ENCODE data around the gene ANKRD11. TPM values are rescaled to one million over a fixed set of nuclear protein-coding genes. Genes with fewer than 3 reads are reported as not detected.

The ANKRD11 gene
- total RNA-seq, 2 experiments from 2014 or later: 126 to 133 TPM

DNA sequence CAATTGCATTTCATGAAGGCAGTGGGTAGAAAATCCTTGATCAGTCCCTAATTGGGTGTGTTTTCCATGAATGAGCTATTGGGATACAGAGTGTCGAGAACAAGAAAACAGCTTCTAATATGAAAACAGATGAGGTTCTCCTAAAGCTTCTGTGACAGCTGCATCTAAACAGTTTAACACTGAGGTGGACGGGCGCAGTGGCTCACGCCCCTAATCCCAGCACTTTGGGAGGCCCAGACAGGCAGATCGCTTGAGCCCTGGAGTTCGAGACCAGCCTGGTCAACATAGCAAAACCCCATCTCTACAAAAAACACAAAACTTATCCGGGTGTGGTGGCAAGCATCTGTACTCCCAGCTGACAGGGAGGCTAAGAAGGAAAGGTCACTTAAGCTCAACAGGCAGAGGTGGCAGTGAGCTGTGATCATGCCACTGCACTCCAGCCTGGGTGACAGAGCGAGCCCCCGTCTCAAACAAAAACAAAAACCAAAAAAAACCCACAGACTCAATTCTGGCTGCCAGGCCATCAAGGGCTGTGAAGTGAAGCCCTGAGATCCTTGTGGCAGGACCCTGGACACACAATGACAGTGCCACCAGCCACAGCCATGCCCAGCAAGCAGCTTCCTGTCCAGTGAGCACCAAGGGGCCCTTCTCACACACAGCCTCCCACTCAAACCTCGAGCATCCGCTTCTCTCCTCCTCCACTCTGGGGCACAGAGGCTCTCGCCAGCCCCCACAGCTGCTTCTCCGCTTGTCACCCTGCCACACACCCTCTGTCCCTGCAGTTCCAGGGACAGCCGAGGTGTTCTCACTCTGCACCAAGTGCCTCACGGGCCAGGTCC is 44.0 kb downstream of the ANKRD11 start:
- intact Hi-C loops (cut with micrococcal nuclease): no loop called here
- H3K4me3 Mint-ChIP-seq: no peak overlapping the region

DNA sequence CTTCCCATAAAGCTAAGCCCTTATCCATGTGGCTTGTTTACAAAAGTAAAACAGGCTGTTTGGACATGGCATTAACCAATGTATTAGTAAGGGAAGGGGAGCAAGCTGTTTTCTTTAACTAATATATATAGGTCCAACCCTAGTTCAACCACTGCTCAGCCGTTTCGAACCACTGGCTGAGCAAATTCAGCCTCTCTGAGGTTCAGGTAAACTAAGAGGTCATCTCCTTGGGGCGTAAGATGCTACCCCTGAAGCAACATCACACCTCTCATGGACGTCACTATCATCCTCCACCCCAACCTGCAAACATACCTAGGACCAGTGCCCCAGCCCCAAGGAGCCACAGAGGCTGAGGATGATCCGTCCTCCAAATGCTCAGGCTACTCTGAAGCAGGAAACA is 45.2 kb downstream of the ANKRD11 start:
- intact Hi-C loops (cut with micrococcal nuclease): no loop called here
- no peaks in the 10 kb centered on the region for H3K9me3 Mint-ChIP-seq
- H3K27me3 Mint-ChIP-seq: no peaks in the 10 kb centered on the region
- H3K36me3 Mint-ChIP-seq: peaks cover 6% of the 10 kb centered on the region
- peaks cover 90% of the 10 kb centered on the region for H3K4me1 Mint-ChIP-seq (ENCODE audit: low read depth)
- no peak overlapping the region for H3K4me3 Mint-ChIP-seq
- POLR2A ChIA-PET: no interaction called here
- peak overlapping the region; percentile 9 for H3K27ac Mint-ChIP-seq
- DNase-seq: no peak
- CTCF ChIA-PET: interaction anchor here (0.7 to 1.4 kb wide), 2 partner anchors 64 to 88 kb away, joined by 5 to 8 read pairs; partner anchors contain the start of gene SPG7

More for the DNA sequence above, 44.0 kb downstream of the ANKRD11 start:
- Mint-ChIP-seq H3K27ac (peak overlapping the region; percentile 86), H3K4me1 (ENCODE audit: low read depth) (peaks cover 90% of the 10 kb centered on the region), H3K9me3 (no peaks in the 10 kb centered on the region), H3K27me3 (no peaks in the 10 kb centered on the region), H3K36me3 (no peaks in the 10 kb centered on the region)
- DNase-seq: peak; percentile 55
- CTCF ChIA-PET: interaction anchor here (0.6 to 1.4 kb wide), 2 partner anchors 62 to 114 kb away, joined by 3 to 8 read pairs; partner anchors contain the start of gene SPG7
- POLR2A ChIA-PET: interaction anchor here (0.7 to 1.3 kb wide), 2 partner anchors 23 to 67 kb away, joined by 3 to 8 read pairs; no protein-coding TSS in a partner anchor

DNA sequence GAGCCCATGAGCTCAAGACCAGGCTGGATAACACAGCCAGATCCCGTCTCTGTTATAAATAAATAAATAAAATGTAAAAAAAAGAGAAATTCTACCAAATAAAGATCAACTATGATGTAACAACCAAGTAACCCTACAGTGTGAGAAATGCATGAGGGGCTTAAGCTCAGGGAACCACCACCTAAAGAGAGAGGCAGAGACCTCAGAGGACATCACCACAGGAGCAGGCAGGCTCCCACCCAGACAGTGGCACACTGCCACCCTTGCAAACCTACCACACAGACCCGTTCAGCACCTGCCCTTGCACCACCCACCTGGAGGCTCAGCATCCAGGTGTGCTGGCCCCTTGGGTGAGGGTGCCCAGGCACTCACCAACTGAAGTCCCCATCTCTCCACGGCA is 45.6 kb downstream of the ANKRD11 start:
- POLR2A ChIA-PET: no interaction called here
- H3K36me3 Mint-ChIP-seq: peaks cover 8% of the 10 kb centered on the region
- CTCF ChIA-PET: no interaction called here
- H3K4me3 Mint-ChIP-seq: no peak overlapping the region
- no peaks in the 10 kb centered on the region for H3K9me3 Mint-ChIP-seq
- no peaks in the 10 kb centered on the region for H3K27me3 Mint-ChIP-seq
- H3K4me1 Mint-ChIP-seq (ENCODE audit: low read depth): peaks cover 90% of the 10 kb centered on the region
- H3K27ac Mint-ChIP-seq: no peak overlapping the region
- intact Hi-C loops (cut with micrococcal nuclease): loop anchor here (5.0 kb wide), 2 partner anchors 37 to 43 kb away; no protein-coding TSS in a partner anchor
- no peak for DNase-seq

DNA sequence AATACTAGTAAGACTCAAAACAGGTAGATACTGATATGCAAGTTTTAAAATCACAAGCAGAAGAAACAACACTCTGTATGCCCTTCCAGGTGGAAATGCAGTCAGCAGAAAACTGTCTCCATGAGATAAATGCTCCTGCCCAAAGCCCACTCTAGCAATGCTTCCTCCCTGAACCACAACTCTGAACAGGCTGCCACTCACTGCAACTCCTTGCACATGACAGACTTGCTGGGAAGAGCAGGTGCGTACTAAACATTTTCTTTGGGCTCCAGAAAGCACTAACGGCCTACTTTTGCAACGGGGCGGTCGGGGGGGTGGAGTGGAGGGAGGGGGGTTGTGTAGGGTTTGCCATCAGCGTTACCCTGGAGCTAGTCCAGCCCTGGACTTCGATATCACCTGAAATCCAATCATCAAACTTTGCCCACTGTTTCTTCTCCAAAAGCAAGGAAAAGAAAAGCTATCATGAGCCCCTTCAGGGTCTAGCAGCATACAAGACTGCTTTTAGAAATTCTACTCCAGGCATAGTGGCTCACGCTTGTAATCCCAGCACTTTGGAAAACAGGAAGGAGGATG is 46.1 kb downstream of the ANKRD11 start:
- H3K4me3 Mint-ChIP-seq: no peak overlapping the region
- DNase-seq: no peak
- H3K27me3 Mint-ChIP-seq: no peaks in the 10 kb centered on the region
- peaks cover 91% of the 10 kb centered on the region for H3K4me1 Mint-ChIP-seq (ENCODE audit: low read depth)
- intact Hi-C loops (cut with micrococcal nuclease): loop anchor here (5.0 kb wide), 2 partner anchors 37 to 43 kb away; no protein-coding TSS in a partner anchor
- ChIA-PET CTCF (no interaction called here), POLR2A (no interaction called here)
- no peaks in the 10 kb centered on the region for H3K9me3 Mint-ChIP-seq
- peaks cover 8% of the 10 kb centered on the region for H3K36me3 Mint-ChIP-seq
- H3K27ac Mint-ChIP-seq: peak overlapping the region; percentile 38

DNA sequence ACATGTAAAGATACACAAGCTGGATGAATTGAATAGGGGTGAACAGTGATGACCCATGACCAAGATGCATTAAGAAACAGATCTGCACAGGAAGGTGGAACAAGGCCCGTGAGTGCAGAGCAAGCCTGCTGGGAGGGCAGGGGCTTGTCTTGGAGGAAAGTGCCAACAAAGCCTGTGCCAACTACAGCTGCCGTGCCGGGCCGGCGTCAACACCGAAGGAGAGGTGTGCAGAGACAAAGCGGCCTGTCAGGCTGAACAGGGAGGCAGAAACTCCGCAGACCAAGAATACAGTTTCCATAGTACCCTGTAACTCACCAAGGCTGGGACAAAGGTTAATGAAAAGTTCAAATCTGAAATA is 46.7 kb downstream of the ANKRD11 start:
- Mint-ChIP-seq H3K4me1 (ENCODE audit: low read depth) (peaks cover 93% of the 10 kb centered on the region), H3K27me3 (no peaks in the 10 kb centered on the region), H3K4me3 (no peak overlapping the region), H3K9me3 (no peaks in the 10 kb centered on the region), H3K27ac (peak overlapping the region; percentile 38), H3K36me3 (peaks cover 8% of the 10 kb centered on the region)
- POLR2A ChIA-PET: no interaction called here
- DNase-seq: no peak
- intact Hi-C loops (cut with micrococcal nuclease): loop anchor here (5.0 kb wide), 2 partner anchors 36 to 44 kb away; no protein-coding TSS in a partner anchor
- CTCF ChIA-PET: no interaction called here

DNA sequence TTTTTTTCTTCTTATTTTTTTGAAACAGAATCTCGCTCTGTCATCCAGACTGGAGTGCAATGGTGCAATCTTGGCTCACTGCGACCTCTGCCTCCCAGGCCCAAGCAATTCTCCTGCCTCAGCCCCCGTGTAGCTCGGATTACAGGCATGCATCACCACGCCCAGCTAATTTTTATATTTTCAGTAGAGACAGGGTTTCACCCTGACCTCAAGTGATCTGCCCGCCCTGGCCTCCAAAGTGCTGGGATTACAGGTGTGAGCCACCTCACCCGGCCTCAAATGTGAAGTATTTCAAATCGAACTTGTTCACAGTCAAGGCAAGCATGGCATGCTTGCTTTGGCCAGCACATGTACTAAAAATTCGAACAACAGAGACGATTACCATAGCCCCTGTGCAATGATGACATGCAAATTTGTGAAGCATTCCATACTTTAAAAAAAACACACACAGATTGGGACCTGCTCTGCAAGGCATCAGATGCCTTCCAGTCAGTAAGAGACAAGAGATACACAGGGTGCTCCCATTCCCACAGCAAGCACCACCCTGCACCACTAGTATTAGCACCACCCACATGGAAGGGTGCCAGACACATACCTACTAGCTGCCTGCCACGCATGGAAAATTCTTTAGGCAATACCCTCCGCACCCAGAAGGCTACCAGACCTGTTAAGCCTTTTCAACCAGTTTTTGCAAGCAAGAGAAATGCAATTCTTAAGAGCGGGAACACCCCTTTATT is 47.2 kb downstream of the ANKRD11 start:
- intact Hi-C loops (cut with micrococcal nuclease): loop anchor here (5.0 kb wide), 2 partner anchors 36 to 44 kb away; no protein-coding TSS in a partner anchor
- ChIA-PET POLR2A (no interaction called here), CTCF (no interaction called here)
- peaks cover 93% of the 10 kb centered on the region for H3K4me1 Mint-ChIP-seq (ENCODE audit: low read depth)
- H3K4me3 Mint-ChIP-seq: no peak overlapping the region
- H3K36me3 Mint-ChIP-seq: peaks cover 8% of the 10 kb centered on the region
- no peak for DNase-seq
- no peaks in the 10 kb centered on the region for H3K27me3 Mint-ChIP-seq
- no peaks in the 10 kb centered on the region for H3K9me3 Mint-ChIP-seq
- H3K27ac Mint-ChIP-seq: peak overlapping the region; percentile 10

DNA sequence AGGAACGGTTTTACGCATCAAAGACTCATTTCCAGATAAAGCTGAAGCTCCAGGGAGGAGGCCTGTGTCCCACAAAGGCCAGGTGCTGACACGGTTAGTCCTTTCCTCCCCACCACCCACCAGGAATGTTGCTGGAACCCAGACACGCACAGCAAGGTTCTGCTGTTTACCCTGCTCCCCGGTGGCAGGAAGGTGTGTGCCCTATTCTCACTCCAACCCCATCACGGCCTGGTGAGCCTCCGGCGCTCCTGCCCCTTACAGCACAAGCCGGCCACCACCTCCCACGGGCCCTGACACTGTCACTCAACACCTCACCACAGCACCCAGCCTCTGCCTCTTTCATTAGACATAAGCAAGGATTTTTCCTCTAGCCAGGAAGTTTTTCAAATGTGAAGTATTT is 47.8 kb downstream of the ANKRD11 start:
- intact Hi-C loops (cut with micrococcal nuclease): loop anchor here (5.0 kb wide), 2 partner anchors 35 to 45 kb away; no protein-coding TSS in a partner anchor
- Mint-ChIP-seq H3K27ac (peak overlapping the region; percentile 10), H3K27me3 (no peaks in the 10 kb centered on the region), H3K36me3 (peaks cover 13% of the 10 kb centered on the region), H3K4me3 (no peak overlapping the region), H3K9me3 (no peaks in the 10 kb centered on the region), H3K4me1 (ENCODE audit: low read depth) (peaks cover 96% of the 10 kb centered on the region)
- POLR2A ChIA-PET: no interaction called here
- no peak for DNase-seq
- CTCF ChIA-PET: interaction anchor here (0.9 kb wide), 1 partner anchor 66 kb away, joined by 3 read pairs; no protein-coding TSS in a partner anchor

DNA sequence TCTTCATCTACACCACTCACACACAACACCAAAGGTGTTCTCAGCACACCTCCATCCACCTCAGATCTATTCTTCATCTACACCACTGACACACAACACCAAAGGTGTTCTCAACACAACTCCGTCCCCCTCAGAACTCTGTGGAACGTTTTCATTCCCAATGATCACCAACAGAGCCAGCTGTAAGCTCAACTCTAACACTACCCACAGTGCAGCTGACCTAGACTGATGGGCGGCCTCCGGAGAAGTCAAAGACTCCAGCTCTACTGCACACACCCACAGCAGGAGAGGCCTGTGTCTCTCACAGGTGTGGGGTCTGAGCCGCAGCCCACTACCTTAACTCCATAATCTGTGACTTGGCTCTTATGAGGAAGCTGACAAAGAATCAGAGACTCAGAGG is 50.7 kb downstream of the ANKRD11 start:
- CTCF ChIA-PET: no interaction called here

DNA sequence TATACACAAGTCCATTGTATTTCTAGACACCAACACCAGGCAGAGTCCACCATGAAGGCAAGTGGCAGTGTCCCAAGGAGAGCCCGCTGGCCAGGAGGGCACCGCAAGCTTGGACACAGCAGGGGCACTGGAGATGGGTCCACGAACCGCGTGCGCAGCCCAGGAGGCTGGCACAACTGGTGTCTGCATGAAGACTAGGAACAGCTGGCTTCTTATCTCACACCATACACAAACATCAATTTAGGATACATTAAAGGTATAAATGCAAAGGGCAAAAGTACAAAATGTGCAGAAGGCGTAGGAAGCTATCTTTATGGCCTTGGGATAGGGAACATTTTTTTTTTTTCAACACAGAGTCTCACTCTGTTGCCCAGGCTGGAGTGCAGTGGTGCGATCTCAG is 52.4 kb downstream of the ANKRD11 start:
- DNase-seq: no peak
- Mint-ChIP-seq H3K27me3 (no peaks in the 10 kb centered on the region), H3K9me3 (no peaks in the 10 kb centered on the region), H3K4me3 (no peak overlapping the region), H3K4me1 (ENCODE audit: low read depth) (peaks cover 89% of the 10 kb centered on the region), H3K36me3 (peaks cover 25% of the 10 kb centered on the region), H3K27ac (no peak overlapping the region)
- ChIA-PET POLR2A (no interaction called here), CTCF (no interaction called here)
- intact Hi-C loops (cut with micrococcal nuclease): no loop called here

More for the DNA sequence above, 50.7 kb downstream of the ANKRD11 start:
- POLR2A ChIA-PET: no interaction called here
- Mint-ChIP-seq H3K4me1 (ENCODE audit: low read depth) (peaks cover 95% of the 10 kb centered on the region), H3K36me3 (peaks cover 25% of the 10 kb centered on the region), H3K4me3 (no peak overlapping the region), H3K27me3 (no peaks in the 10 kb centered on the region), H3K9me3 (no peaks in the 10 kb centered on the region), H3K27ac (peak overlapping the region; percentile 0)
- DNase-seq: no peak
- intact Hi-C loops (cut with micrococcal nuclease): loop anchor here (2.0 to 5.0 kb wide), 3 partner anchors 17 to 48 kb away; no protein-coding TSS in a partner anchor

DNA sequence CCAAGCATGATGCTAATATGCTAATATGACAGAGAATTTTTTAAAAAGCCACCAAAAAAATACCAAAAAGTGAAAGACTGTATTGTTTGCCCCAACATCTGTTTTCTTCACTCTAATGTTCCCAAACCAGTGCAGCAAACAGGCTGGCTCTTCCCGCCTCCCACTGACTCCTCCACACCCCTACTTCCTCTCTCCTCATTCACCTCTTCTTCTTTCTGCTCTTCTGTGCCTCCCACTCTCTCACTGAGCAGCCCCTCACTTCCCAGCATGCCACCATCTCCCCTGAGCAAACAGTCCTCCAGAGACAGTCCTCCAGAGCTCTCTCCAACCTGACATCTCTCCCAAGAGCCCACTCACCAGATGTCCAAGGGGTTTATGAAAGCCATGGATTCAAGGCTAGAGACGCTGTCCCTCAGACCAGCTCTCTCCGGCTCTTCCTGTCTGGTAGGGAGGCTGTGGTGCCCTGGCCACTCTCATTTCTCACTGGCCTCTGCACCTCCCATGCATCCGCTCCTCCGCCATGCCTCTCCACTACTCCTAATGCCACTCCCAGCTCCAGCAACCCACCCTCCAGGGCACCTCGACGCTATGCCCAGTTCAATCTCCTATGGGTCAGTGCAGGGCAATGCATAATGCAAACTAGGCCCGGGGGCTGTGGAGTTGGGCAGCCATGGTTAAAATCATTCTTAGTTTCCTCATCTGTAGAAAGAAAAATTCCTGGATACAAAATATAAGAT is 52.9 kb downstream of the ANKRD11 start:
- CTCF ChIA-PET: interaction anchor here (0.7 kb wide), 1 partner anchor 41 kb away, joined by 3 read pairs; no protein-coding TSS in a partner anchor

DNA sequence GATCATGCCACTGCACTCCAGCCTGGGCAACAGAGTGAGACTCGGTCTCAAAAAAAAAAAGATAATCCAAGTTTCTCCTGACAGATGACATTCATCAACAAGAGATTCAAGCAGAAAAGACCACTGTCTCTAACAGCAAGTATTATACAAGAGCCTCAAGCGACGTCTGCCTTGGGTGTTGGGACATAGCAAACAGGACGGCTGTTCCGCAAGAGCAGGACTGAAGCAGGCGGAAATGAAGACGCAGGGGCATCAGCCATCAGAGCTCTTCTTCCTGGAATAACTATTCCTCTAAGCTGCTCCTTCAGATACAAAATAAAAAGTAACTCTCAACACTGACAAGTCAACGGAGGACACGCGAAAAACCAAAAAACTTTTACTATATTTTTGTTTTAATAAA is 54.0 kb downstream of the ANKRD11 start:
- Mint-ChIP-seq H3K27ac (peak overlapping the region; percentile 62), H3K27me3 (no peaks in the 10 kb centered on the region), H3K36me3 (peaks cover 25% of the 10 kb centered on the region), H3K4me3 (no peak overlapping the region), H3K4me1 (ENCODE audit: low read depth) (peaks cover 76% of the 10 kb centered on the region), H3K9me3 (no peaks in the 10 kb centered on the region)
- ChIA-PET CTCF (no interaction called here), POLR2A (no interaction called here)
- DNase-seq: no peak
- intact Hi-C loops (cut with micrococcal nuclease): no loop called here

More for the DNA sequence above, 52.9 kb downstream of the ANKRD11 start:
- Mint-ChIP-seq H3K27me3 (no peaks in the 10 kb centered on the region), H3K27ac (peak overlapping the region; percentile 46), H3K36me3 (peaks cover 25% of the 10 kb centered on the region), H3K4me1 (ENCODE audit: low read depth) (peaks cover 84% of the 10 kb centered on the region), H3K9me3 (no peaks in the 10 kb centered on the region), H3K4me3 (no peak overlapping the region)
- DNase-seq: no peak
- POLR2A ChIA-PET: no interaction called here
- intact Hi-C loops (cut with micrococcal nuclease): no loop called here
